K562 (cell line): ENCODE results near the gene RGS6. TPM values are rescaled to one million over a fixed set of nuclear protein-coding genes. Genes with fewer than 3 reads are reported as not detected.

Experiments used
- ATAC-seq: fragments of 200-7000 bp; cut with Tn5 transposase; 3 replicates; pipeline ENCODE4 v1.9.1; 2020; ENCODE audit warnings: moderate library complexity
- BruUV-seq: library from RNA; stranded (reverse); fragments of 400-500 nt; replicated peaks from 2 replicates; lab custom pipeline; 2021; lab: Mats Ljungman, UMichigan
- CTCF ChIA-PET: fragments of 300-600 bp; formaldehyde crosslinking; extraction: SDS; loops from one replicate; lab custom pipeline; 2021; ENCODE audit warnings: low intra/inter-chr PET ratio; lab: Yijun Ruan, JAX
- POLR2A ChIA-PET: fragments of 300-600, 350-650 bp; sonication (Branson Sonifier 250); formaldehyde crosslinking; extraction: SDS; loops from one replicate; lab custom pipeline; 2021; ENCODE audit warnings: antibody characterized with exemption, inconsistent platforms; lab: Yijun Ruan, JAX
- DNase-seq, 4 experiments: peaks; one replicate each; pipeline versions ENCODE4 v3.0.0 to v3.0.0-alpha.2; 2011 to 2018; ENCODE audit warnings: low spot score in 3 of 4, mixed read lengths in 3 of 4; ENCODE audit errors: extremely low read depth in 1 of 4
- FAIRE-seq: peaks from 2 replicates; lab custom pipeline; 2011; peaks lifted over from hg19 to GRCh38; lab: Jason Lieb, UNC
- H2AFZ ChIP-seq: 2 replicates; pipeline ENCODE4 v1.6.0; 2011; ENCODE audit warnings: low read depth, low read length, control low read depth, inconsistent platforms
- H3K27ac ChIP-seq: fragments of 200-600 bp; 3 replicates; pipeline ENCODE4 v1.8.0; 2011; ENCODE audit warnings: low read depth, mild to moderate bottlenecking, control low read depth, inconsistent platforms, low read length, moderate library complexity, mixed read lengths; ENCODE audit errors: extremely low read depth
- H3K27me3 ChIP-seq, 2 experiments: fragments of 300-600 bp in 1 of 2; 2 replicates in 1 of 2; 3 replicates in 1 of 2; pipeline versions ENCODE4 v1.6.0 to v1.8.0; 2011; ENCODE audit warnings: inconsistent platforms in 2 of 2, low read length in 2 of 2, mild to moderate bottlenecking in 1 of 2, mixed read lengths in 1 of 2, moderate library complexity in 1 of 2; ENCODE audit not compliant: control insufficient read depth in 2 of 2, insufficient read depth in 2 of 2
- H3K36me3 ChIP-seq: fragments of 300-600 bp; 3 replicates; pipeline ENCODE4 v1.8.0; 2011; ENCODE audit warnings: mild to moderate bottlenecking, low read length, inconsistent platforms; ENCODE audit not compliant: control insufficient read depth, insufficient read depth
- H3K4me1 ChIP-seq, 2 experiments: fragments of 200-600 bp in 1 of 2; replicated peaks in 1 of 2; 2 replicates in 1 of 2; 3 replicates in 1 of 2; pipeline versions ENCODE4 v1.5.1 to v1.8.0; 2011; ENCODE audit warnings: inconsistent platforms in 2 of 2, low read length in 2 of 2, mild to moderate bottlenecking in 1 of 2, mixed read lengths in 1 of 2, moderate library complexity in 1 of 2; ENCODE audit not compliant: control insufficient read depth in 2 of 2, insufficient read depth in 2 of 2
- H3K4me2 ChIP-seq: 2 replicates; pipeline ENCODE4 v1.6.1; 2011; ENCODE audit warnings: low read length, control low read depth, inconsistent platforms, mixed read lengths; ENCODE audit not compliant: insufficient read depth
- H3K4me3 ChIP-seq: fragments of 200-600 bp; sonication (generic), shearing (Covaris generic); 2 replicates; pipeline ENCODE4 v1.5.1; 2016; ENCODE audit warnings: control low read depth, inconsistent platforms
- H3K79me2 ChIP-seq: fragments of 200-600 bp; 3 replicates; pipeline ENCODE4 v1.8.0; 2011; ENCODE audit warnings: low read length, inconsistent platforms; ENCODE audit not compliant: control insufficient read depth, insufficient read depth
- H3K9ac ChIP-seq, 2 experiments: 2 replicates each; pipeline versions ENCODE4 v1.6.0 to v1.6.1; 2011; ENCODE audit warnings: low read depth in 2 of 2, low read length in 2 of 2, control low read depth in 1 of 2, inconsistent platforms in 1 of 2, mild to moderate bottlenecking in 1 of 2, mixed read lengths in 1 of 2; ENCODE audit not compliant: insufficient read depth in 1 of 2
- H3K9me1 ChIP-seq: one replicate; pipeline ENCODE4 v1.6.0; 2011; ENCODE audit warnings: inconsistent platforms, mild to moderate bottlenecking, low read length, moderate library complexity; ENCODE audit not compliant: control insufficient read depth, insufficient read depth
- H3K9me3 ChIP-seq: replicated peaks from 2 replicates; pipeline ENCODE4 v1.5.1; 2011; ENCODE audit warnings: low read depth, low read length, inconsistent platforms; ENCODE audit not compliant: control insufficient read depth, insufficient read depth
- H4K20me1 ChIP-seq: replicated peaks from 2 replicates; pipeline ENCODE4 v1.6.1; 2011; ENCODE audit warnings: low read length, inconsistent platforms, mixed read lengths; ENCODE audit not compliant: control insufficient read depth, insufficient read depth
- E2F3 ChIP-seq: fragments of 250-450 bp; sonication (Bioruptor Pico); IDR thresholded peaks from 2 replicates; pipeline ENCODE4 v1.4.0; 2020; ENCODE audit warnings: mild to moderate bottlenecking
- E2F6 ChIP-seq, 2 experiments: IDR thresholded peaks; 2 replicates each; pipeline ENCODE4 v1.6.1; 2011; ENCODE audit warnings: borderline replicate concordance in 1 of 2, control low read depth in 1 of 2, low read depth in 1 of 2, low read length in 1 of 2, mild to moderate bottlenecking in 1 of 2, mixed read lengths in 1 of 2, moderate library complexity in 1 of 2; ENCODE audit not compliant: insufficient read depth in 1 of 2, insufficient read length in 1 of 2, poor library complexity in 1 of 2, severe bottlenecking in 1 of 2; ENCODE audit errors: extremely low read depth in 1 of 2
- HMGXB4 ChIP-seq: sonication (generic); formaldehyde crosslinking; IDR thresholded peaks from 2 replicates; pipeline ENCODE4 v1.8.1; 2023; ENCODE audit warnings: mild to moderate bottlenecking, missing genetic modification reagents
- IFI16 ChIP-seq: fragments of 250-450 bp; sonication (Bioruptor Pico); IDR thresholded peaks from 2 replicates; pipeline ENCODE4 v2.1.2; 2022; ENCODE audit warnings: mild to moderate bottlenecking, inconsistent platforms
- PHF8 ChIP-seq: fragments of 200-600 bp; sonication (generic); IDR thresholded peaks from 2 replicates; pipeline ENCODE4 v1.6.1; 2012; ENCODE audit warnings: mixed run types, mild to moderate bottlenecking, inconsistent platforms, low read length, moderate library complexity, borderline replicate concordance
- RUNX1 ChIP-seq: sonication (generic); IDR thresholded peaks from 2 replicates; pipeline ENCODE4 v1.6.1; 2016; ENCODE audit warnings: antibody characterized with exemption, low read depth
- ZNF134 ChIP-seq: fragments of 250-450 bp; sonication (Bioruptor Pico); conservative IDR thresholded peaks from 2 replicates; pipeline ENCODE4 v1.4.0; 2020
- WGBS: fragments of 100-300 bp; shearing (Covaris generic); methylation state at CpG from one replicate; pipeline ENCODE4 v1.1.6; 2016; ENCODE audit warnings: low coverage, mixed read lengths; ENCODE audit not compliant: insufficient coverage; ENCODE audit errors: missing lambda C conversion rate; 5-methylcytosine and 5-hydroxymethylcytosine counted together
- in situ Hi-C: fragments of 300-500 bp; cut with MboI; formaldehyde crosslinking; loops from 4 replicates; pipeline ENCODE4 v1.15.0; 2018; ENCODE audit warnings: inconsistent platforms, mixed read lengths
- intact Hi-C: fragments of 100-400 bp; cut with micrococcal nuclease; formaldehyde crosslinking; loops from 2 replicates; pipeline ENCODE4 v1.14.2; 2022
- polyA plus RNA-seq, 8 experiments: library from polyadenylated mRNA; depleted of rRNA in 4 of 8; stranded (reverse) in 5 of 8; unstranded in 3 of 8; fragments of >200 nt; fragmentation: Nextera tagmentation in 2 of 8; fragmentation: Illumina TruSeq in 1 of 8; extraction: Ambion mirVana in 2 of 8; extraction: Trizol in 1 of 8; gene quantifications; 2 replicates each; pipeline versions ENCODE4 v1.2.1 to v1.2.3, GENCODE V29; 2011 to 2014; ENCODE audit warnings: inconsistent platforms in 1 of 8, missing spikeins in 1 of 8
- total RNA-seq, 7 experiments: library from RNA; depleted of rRNA in 6 of 7; stranded (reverse); fragments of >200 nt in 6 of 7; fragmentation: Illumina TruSeq in 2 of 7; extraction: Trizol in 2 of 7; gene quantifications; 2 replicates each; pipeline versions ENCODE4 v1.2.1 to v1.2.3, GENCODE V29; 2011 to 2021; ENCODE audit warnings: low replicate concordance in 1 of 7

Gene RGS6
- total and polyA plus RNA-seq, 9 of the 15 experiments (the other 6 are each of a cell fraction or from before 2014, with no cell fraction given), result not detected

- Histone ChIP-seq H3K27me3 (no peaks in the 10 kb centered on the region), H3K79me2 (no peaks in the 10 kb centered on the region), H3K9me1 (no peaks in the 10 kb centered on the region), H3K27ac (no peak overlapping the region), H3K9me3 (no peaks in the 10 kb centered on the region), H3K4me1 (no peaks in the 10 kb centered on the region), H3K9ac (no peak overlapping the region), H3K4me3 (no peak overlapping the region), H3K4me2 (no peak overlapping the region), H4K20me1 (no peaks in the 10 kb centered on the region), H2AFZ (no peak overlapping the region), H3K36me3 (no peaks in the 10 kb centered on the region)
- FAIRE-seq (no peak), DNase-seq (no peak), ATAC-seq (no peak)
- ChIA-PET POLR2A (no interaction called here), CTCF (no interaction called here)
- intact Hi-C loops, result no loop called here
- no peak for TF ChIP-seq E2F3 (CRISPR knock-in tag)
- TF ChIP-seq PHF8, result no peak
- no peak for TF ChIP-seq ZNF134 (CRISPR knock-in tag)
- no peak for TF ChIP-seq IFI16
- TF ChIP-seq E2F6 (IDR thresholded peaks at IDR 0.05; ENCODE audit: borderline replicate concordance in 1 of 2, extremely low read depth in 1 of 2, insufficient read depth in 1 of 2, insufficient read length in 1 of 2, low read depth in 1 of 2, low read length in 1 of 2, poor library complexity in 1 of 2, severe bottlenecking in 1 of 2), result no peak
- TF ChIP-seq RUNX1, result no peak
- TF ChIP-seq HMGXB4, result no peak
- in situ Hi-C loops, result no loop called here
- no TSS peak for BruUV-seq
- 0% methylated on average over 5 of the region's 5 CpGs for WGBS
Measured at GRCh38 chr14:72172049-72172448, 239.8 kb downstream of the RGS6 start.
